GM19351 (cell line): ENCODE results near the gene DHX38.

Experiments used
- ATAC-seq: cut with Tn5 transposase; IDR thresholded peaks from one replicate; pipeline ENCODE4 v1.9.1; 2021; ENCODE audit warnings: mild to moderate bottlenecking, moderate library complexity; ENCODE audit not compliant: unreplicated experiment

The DHX38 gene

DNA sequence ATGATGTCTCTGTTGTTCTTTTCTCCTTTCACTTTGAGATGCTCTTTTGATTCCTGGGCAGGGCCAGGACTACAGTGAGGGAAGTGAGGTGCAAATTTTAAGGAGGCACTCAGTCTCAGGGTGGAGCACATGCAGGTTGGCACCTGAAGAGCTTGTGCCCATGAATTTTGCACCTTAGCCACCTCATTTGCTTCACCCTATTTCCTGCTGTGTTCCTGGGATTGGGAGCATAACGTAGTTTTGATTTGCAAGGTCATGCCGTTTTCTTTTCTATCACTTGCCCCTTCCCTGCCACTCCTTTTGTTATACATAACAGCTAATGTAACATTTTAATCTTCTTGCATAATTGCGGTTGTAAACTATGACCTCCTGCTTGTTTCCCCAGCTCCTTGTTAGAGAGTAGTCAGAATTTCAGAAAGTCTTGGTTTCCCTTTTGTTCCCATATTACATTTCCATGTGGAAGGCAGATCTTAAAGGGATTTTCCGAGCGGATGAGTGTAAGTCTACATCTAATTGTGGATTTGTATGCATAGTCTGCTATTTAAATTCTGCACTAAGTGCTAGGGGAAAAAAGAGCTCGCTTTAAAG, 68.6 kb downstream of the DHX38 start:
- ATAC-seq, result no peak
